K562 (cell line): ENCODE data around the gene XRN1. TPM values are rescaled to one million over a fixed set of nuclear protein-coding genes. Genes with fewer than 3 reads are reported as not detected.

ENCODE experiments used
- ATAC-seq: fragments of 200-7000 bp; cut with Tn5 transposase; 3 replicates; pipeline ENCODE4 v1.9.1; 2020; ENCODE audit warnings: moderate library complexity
- BruUV-seq: library from RNA; stranded (reverse); fragments of 400-500 nt; replicated peaks from 2 replicates; lab custom pipeline; 2021; lab: Mats Ljungman, UMichigan
- CTCF ChIA-PET: fragments of 300-600 bp; formaldehyde crosslinking; extraction: SDS; loops from one replicate; lab custom pipeline; 2021; ENCODE audit warnings: low intra/inter-chr PET ratio; lab: Yijun Ruan, JAX
- POLR2A ChIA-PET: fragments of 300-600, 350-650 bp; sonication (Branson Sonifier 250); formaldehyde crosslinking; extraction: SDS; loops from one replicate; lab custom pipeline; 2021; ENCODE audit warnings: antibody characterized with exemption, inconsistent platforms; lab: Yijun Ruan, JAX
- DNase-seq, 4 experiments: peaks; one replicate each; pipeline versions ENCODE4 v3.0.0 to v3.0.0-alpha.2; 2011 to 2018; ENCODE audit warnings: low spot score in 3 of 4, mixed read lengths in 3 of 4; ENCODE audit errors: extremely low read depth in 1 of 4
- FAIRE-seq: peaks from 2 replicates; lab custom pipeline; 2011; peaks lifted over from hg19 to GRCh38; lab: Jason Lieb, UNC
- H2AFZ ChIP-seq: 2 replicates; pipeline ENCODE4 v1.6.0; 2011; ENCODE audit warnings: low read depth, low read length, control low read depth, inconsistent platforms
- H3K27ac ChIP-seq: fragments of 200-600 bp; 3 replicates; pipeline ENCODE4 v1.8.0; 2011; ENCODE audit warnings: low read depth, mild to moderate bottlenecking, control low read depth, inconsistent platforms, low read length, moderate library complexity, mixed read lengths; ENCODE audit errors: extremely low read depth
- H3K27me3 ChIP-seq, 2 experiments: fragments of 300-600 bp in 1 of 2; 2 replicates in 1 of 2; 3 replicates in 1 of 2; pipeline versions ENCODE4 v1.6.0 to v1.8.0; 2011; ENCODE audit warnings: inconsistent platforms in 2 of 2, low read length in 2 of 2, mild to moderate bottlenecking in 1 of 2, mixed read lengths in 1 of 2, moderate library complexity in 1 of 2; ENCODE audit not compliant: control insufficient read depth in 2 of 2, insufficient read depth in 2 of 2
- H3K36me3 ChIP-seq: fragments of 300-600 bp; 3 replicates; pipeline ENCODE4 v1.8.0; 2011; ENCODE audit warnings: mild to moderate bottlenecking, low read length, inconsistent platforms; ENCODE audit not compliant: control insufficient read depth, insufficient read depth
- H3K4me1 ChIP-seq, 2 experiments: fragments of 200-600 bp in 1 of 2; replicated peaks in 1 of 2; 2 replicates in 1 of 2; 3 replicates in 1 of 2; pipeline versions ENCODE4 v1.5.1 to v1.8.0; 2011; ENCODE audit warnings: inconsistent platforms in 2 of 2, low read length in 2 of 2, mild to moderate bottlenecking in 1 of 2, mixed read lengths in 1 of 2, moderate library complexity in 1 of 2; ENCODE audit not compliant: control insufficient read depth in 2 of 2, insufficient read depth in 2 of 2
- H3K4me2 ChIP-seq: 2 replicates; pipeline ENCODE4 v1.6.1; 2011; ENCODE audit warnings: low read length, control low read depth, inconsistent platforms, mixed read lengths; ENCODE audit not compliant: insufficient read depth
- H3K4me3 ChIP-seq: fragments of 200-600 bp; sonication (generic), shearing (Covaris generic); 2 replicates; pipeline ENCODE4 v1.5.1; 2016; ENCODE audit warnings: control low read depth, inconsistent platforms
- H3K79me2 ChIP-seq: fragments of 200-600 bp; 3 replicates; pipeline ENCODE4 v1.8.0; 2011; ENCODE audit warnings: low read length, inconsistent platforms; ENCODE audit not compliant: control insufficient read depth, insufficient read depth
- H3K9ac ChIP-seq, 2 experiments: 2 replicates each; pipeline versions ENCODE4 v1.6.0 to v1.6.1; 2011; ENCODE audit warnings: low read depth in 2 of 2, low read length in 2 of 2, control low read depth in 1 of 2, inconsistent platforms in 1 of 2, mild to moderate bottlenecking in 1 of 2, mixed read lengths in 1 of 2; ENCODE audit not compliant: insufficient read depth in 1 of 2
- H3K9me1 ChIP-seq: one replicate; pipeline ENCODE4 v1.6.0; 2011; ENCODE audit warnings: inconsistent platforms, mild to moderate bottlenecking, low read length, moderate library complexity; ENCODE audit not compliant: control insufficient read depth, insufficient read depth
- H3K9me3 ChIP-seq: replicated peaks from 2 replicates; pipeline ENCODE4 v1.5.1; 2011; ENCODE audit warnings: low read depth, low read length, inconsistent platforms; ENCODE audit not compliant: control insufficient read depth, insufficient read depth
- H4K20me1 ChIP-seq: replicated peaks from 2 replicates; pipeline ENCODE4 v1.6.1; 2011; ENCODE audit warnings: low read length, inconsistent platforms, mixed read lengths; ENCODE audit not compliant: control insufficient read depth, insufficient read depth
- BMI1 ChIP-seq: fragments of 150-350 bp; IDR thresholded peaks from 2 replicates; pipeline ENCODE4 v1.6.1; 2014; ENCODE audit warnings: low read length
- CBFB ChIP-seq: sonication (generic); formaldehyde crosslinking; IDR thresholded peaks from 2 replicates; pipeline ENCODE4 v1.4.0; 2020; ENCODE audit warnings: mild to moderate bottlenecking, missing genetic modification reagents
- MTA1 ChIP-seq: fragments of 450-650 bp; IDR thresholded peaks from 2 replicates; pipeline ENCODE4 v1.6.1; 2017; ENCODE audit warnings: borderline replicate concordance
- TCF3 ChIP-seq: sonication (generic); formaldehyde crosslinking; IDR thresholded peaks from 2 replicates; pipeline ENCODE4 v1.4.0; 2020; ENCODE audit warnings: mild to moderate bottlenecking, missing genetic modification reagents
- USF1 ChIP-seq: sonication (generic); formaldehyde crosslinking; IDR thresholded peaks from 2 replicates; pipeline ENCODE4 v1.9.0; 2022; ENCODE audit warnings: mild to moderate bottlenecking, missing genetic modification reagents
- ZNF324 ChIP-seq: fragments of 250-450 bp; sonication (Bioruptor Pico); IDR thresholded peaks from 2 replicates; pipeline ENCODE4 v1.4.0; 2020; ENCODE audit warnings: mild to moderate bottlenecking
- ZNF655 ChIP-seq: fragments of 250-450 bp; sonication (Bioruptor Pico); IDR thresholded peaks from 2 replicates; pipeline ENCODE4 v1.5.0; 2021
- ZNF778 ChIP-seq: fragments of 450-650 bp; formaldehyde crosslinking; IDR thresholded peaks from 2 replicates; pipeline ENCODE4 v1.4.0; 2020; ENCODE audit warnings: mild to moderate bottlenecking, moderate library complexity
- WGBS: fragments of 100-300 bp; shearing (Covaris generic); methylation state at CpG from one replicate; pipeline ENCODE4 v1.1.6; 2016; ENCODE audit warnings: low coverage, mixed read lengths; ENCODE audit not compliant: insufficient coverage; ENCODE audit errors: missing lambda C conversion rate; 5-methylcytosine and 5-hydroxymethylcytosine counted together
- in situ Hi-C: fragments of 300-500 bp; cut with MboI; formaldehyde crosslinking; loops from 4 replicates; pipeline ENCODE4 v1.15.0; 2018; ENCODE audit warnings: inconsistent platforms, mixed read lengths
- intact Hi-C: fragments of 100-400 bp; cut with micrococcal nuclease; formaldehyde crosslinking; loops from 2 replicates; pipeline ENCODE4 v1.14.2; 2022
- polyA plus RNA-seq, 8 experiments: library from polyadenylated mRNA; depleted of rRNA in 4 of 8; stranded (reverse) in 5 of 8; unstranded in 3 of 8; fragments of >200 nt; fragmentation: Nextera tagmentation in 2 of 8; fragmentation: Illumina TruSeq in 1 of 8; extraction: Ambion mirVana in 2 of 8; extraction: Trizol in 1 of 8; gene quantifications; 2 replicates each; pipeline versions ENCODE4 v1.2.1 to v1.2.3, GENCODE V29; 2011 to 2014; ENCODE audit warnings: inconsistent platforms in 1 of 8, missing spikeins in 1 of 8
- total RNA-seq, 7 experiments: library from RNA; depleted of rRNA in 6 of 7; stranded (reverse); fragments of >200 nt in 6 of 7; fragmentation: Illumina TruSeq in 2 of 7; extraction: Trizol in 2 of 7; gene quantifications; 2 replicates each; pipeline versions ENCODE4 v1.2.1 to v1.2.3, GENCODE V29; 2011 to 2021; ENCODE audit warnings: low replicate concordance in 1 of 7

The XRN1 gene
- total and polyA plus RNA-seq, 9 of the 15 experiments (the other 6 are each of a cell fraction or from before 2014, with no cell fraction given), result 3.1 to 28.4 (median 17.2) TPM

- TF ChIP-seq MTA1, result no peak
- no peak for TF ChIP-seq TCF3 (CRISPR knock-in tag)
- TF ChIP-seq USF1 (CRISPR knock-in tag), result no peak
- TF ChIP-seq CBFB (CRISPR knock-in tag), result no peak
- TF ChIP-seq ZNF324 (CRISPR knock-in tag), result no peak
Observed at GRCh38 chr3:142355692-142356091, 92.1 kb downstream of the XRN1 start (continued).

GRCh38 chr3:142354076-142354475 lies 93.8 kb downstream of the XRN1 start:
- ATAC-seq (no peak), FAIRE-seq (no peak), DNase-seq (no peak)
- H3K4me2 ChIP-seq, result no peak overlapping the region
- no peak overlapping the region for H2AFZ ChIP-seq
- no peak overlapping the region for H3K4me3 ChIP-seq
- no peaks in the 10 kb centered on the region for H3K9me3 ChIP-seq
- CTCF ChIA-PET, result no interaction called here
- H3K27me3 ChIP-seq, result no peaks in the 10 kb centered on the region
- no peak overlapping the region for H3K9ac ChIP-seq
- peaks cover 48% of the 10 kb centered on the region for H3K36me3 ChIP-seq
- POLR2A ChIA-PET, result no interaction called here
- intact Hi-C loops (no loop called here), in situ Hi-C loops (no loop called here)
- H3K4me1 ChIP-seq, result no peaks in the 10 kb centered on the region
- BruUV-seq, result no TSS peak
- no peaks in the 10 kb centered on the region for H3K9me1 ChIP-seq
- H4K20me1 ChIP-seq, result no peaks in the 10 kb centered on the region
- no peak for TF ChIP-seq BMI1
- TF ChIP-seq ZNF655, result no peak
- no peak for TF ChIP-seq ZNF778 (CRISPR knock-in tag)
- no peak overlapping the region for H3K27ac ChIP-seq
- WGBS, result 94% methylated on average over 5 of the region's 5 CpGs
- no peaks in the 10 kb centered on the region for H3K79me2 ChIP-seq
